OCI-LY1 (cell line): ENCODE results near the gene ADCY7.

Experiments
- EZH2 ChIP-seq: fragments of 200-600 bp; sonication (generic), shearing (Covaris generic); IDR thresholded peaks from 2 replicates; pipeline ENCODE4 v1.8.0; 2017; ENCODE audit warnings: borderline replicate concordance, mixed run types, mild to moderate bottlenecking, antibody characterized with exemption, low read length, moderate library complexity, mixed read lengths
- TF ChIP-seq, protein P1 (sequence below): fragments of 200-600 bp; sonication (generic), shearing (Covaris generic); IDR thresholded peaks from 2 replicates; pipeline ENCODE4 v1.5.1; 2017; ENCODE audit warnings: mild to moderate bottlenecking, antibody characterized with exemption, low read length, moderate library complexity, mixed read lengths

- TF ChIP-seq, protein P1, sequence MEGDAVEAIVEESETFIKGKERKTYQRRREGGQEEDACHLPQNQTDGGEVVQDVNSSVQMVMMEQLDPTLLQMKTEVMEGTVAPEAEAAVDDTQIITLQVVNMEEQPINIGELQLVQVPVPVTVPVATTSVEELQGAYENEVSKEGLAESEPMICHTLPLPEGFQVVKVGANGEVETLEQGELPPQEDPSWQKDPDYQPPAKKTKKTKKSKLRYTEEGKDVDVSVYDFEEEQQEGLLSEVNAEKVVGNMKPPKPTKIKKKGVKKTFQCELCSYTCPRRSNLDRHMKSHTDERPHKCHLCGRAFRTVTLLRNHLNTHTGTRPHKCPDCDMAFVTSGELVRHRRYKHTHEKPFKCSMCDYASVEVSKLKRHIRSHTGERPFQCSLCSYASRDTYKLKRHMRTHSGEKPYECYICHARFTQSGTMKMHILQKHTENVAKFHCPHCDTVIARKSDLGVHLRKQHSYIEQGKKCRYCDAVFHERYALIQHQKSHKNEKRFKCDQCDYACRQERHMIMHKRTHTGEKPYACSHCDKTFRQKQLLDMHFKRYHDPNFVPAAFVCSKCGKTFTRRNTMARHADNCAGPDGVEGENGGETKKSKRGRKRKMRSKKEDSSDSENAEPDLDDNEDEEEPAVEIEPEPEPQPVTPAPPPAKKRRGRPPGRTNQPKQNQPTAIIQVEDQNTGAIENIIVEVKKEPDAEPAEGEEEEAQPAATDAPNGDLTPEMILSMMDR = no peak
- TF ChIP-seq EZH2 = no peak
Measured at GRCh38 chr16:50279504-50279865, 13.1 kb downstream of the ADCY7 start.
